CD4-positive, alpha-beta T cell treated with Interferon alpha-2 for 1 hour (primary cell): ENCODE measurements around the gene DEDD.

Source experiments
- DNase-seq, 2 donors: peaks; one replicate each; pipeline ENCODE4 v3.0.0-alpha.2; 2020 to 2022

DEDD gene

DNA sequence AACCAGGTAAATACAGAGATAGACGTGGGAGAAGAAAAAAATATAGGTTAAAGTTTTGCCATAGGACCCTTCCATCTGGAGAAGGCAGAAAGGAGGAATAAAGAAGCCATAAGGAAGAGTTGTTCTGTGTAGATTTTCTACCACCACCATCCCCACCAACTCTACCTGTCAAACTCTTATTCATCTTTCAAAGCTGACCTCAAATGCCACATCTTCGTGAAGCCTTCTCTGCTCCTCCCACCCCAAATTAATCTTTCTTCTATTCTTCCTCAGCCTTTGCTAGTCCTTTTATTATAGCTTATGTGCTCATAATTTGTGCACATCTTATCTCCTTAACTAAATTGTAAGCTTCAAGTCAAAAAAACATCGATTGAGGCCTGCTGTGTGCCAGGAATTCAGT is 41.9 kb downstream of the DEDD start:
- DNase-seq, result no peak

- DNase-seq, result no peak
Observed at GRCh38 chr1:161089938-161090337, 42.5 kb downstream of the DEDD start.

DNA sequence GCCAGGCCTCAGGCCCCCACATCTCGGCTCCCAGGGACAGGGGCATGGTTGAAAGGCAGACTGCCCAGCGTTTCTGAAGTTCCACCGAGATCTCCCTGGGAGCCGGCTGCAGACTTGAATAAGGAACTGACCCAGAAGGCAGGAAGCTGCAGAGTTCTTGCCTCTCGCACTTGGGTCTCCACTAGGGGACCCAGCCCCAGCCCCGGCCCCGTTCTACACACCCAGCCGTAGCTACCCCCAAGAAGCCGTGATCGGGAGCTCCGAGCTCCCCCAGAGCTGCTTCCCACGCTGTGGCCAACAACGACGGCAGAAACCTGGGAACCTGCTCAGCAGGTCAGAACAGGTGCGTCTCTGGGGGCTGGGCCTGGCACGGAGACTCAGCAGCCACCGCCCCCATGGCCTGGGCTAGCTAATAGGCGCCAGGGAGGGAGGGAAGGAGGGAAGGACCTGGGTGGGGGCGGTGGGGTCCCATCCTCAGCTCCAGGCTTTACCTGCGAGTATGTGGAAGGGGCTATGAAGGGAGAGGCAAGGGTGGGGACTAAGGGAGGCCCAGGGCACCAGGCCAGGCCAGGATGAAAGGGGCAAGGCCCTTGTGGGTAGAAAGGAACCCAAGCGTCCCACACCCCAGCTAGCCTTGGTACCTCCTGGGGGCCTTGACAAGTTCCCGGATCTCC is 43.1 kb downstream of the DEDD start, which contains the start of gene NECTIN4:
TSS of gene NECTIN4 (minus strand) at position 308 of the 674 bp plus-strand sequence. CDS start at position 46, 262 bp downstream.
- no peak for DNase-seq

GRCh38 chr1:161088587-161089110 is 43.8 kb downstream of the DEDD start:
- DNase-seq, result no peak

DNA sequence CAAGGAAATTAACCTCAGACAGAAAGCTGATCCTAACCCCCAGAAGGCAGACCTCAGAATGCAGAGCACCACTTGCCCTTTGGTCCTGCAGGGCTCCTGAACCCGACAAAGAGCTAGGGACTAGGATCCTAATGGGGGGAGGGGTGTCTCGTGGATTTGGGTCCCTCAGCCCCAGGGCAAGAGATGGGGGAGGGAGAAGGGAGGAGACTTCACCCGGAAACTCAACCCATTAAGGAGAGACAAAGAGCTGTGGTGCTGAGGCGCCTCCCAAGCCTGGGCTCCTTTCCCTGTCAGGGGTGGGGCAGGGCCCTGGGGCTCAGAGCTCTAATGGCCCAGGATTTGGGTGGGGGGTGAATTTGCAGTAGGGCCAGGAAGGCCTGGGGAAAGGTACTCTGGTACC is 46.0 kb downstream of the DEDD start:
- no peak for DNase-seq

- DNase-seq, result no peak
Observed at GRCh38 chr1:161085165-161085564, 47.3 kb downstream of the DEDD start.

GRCh38 chr1:161084597-161084988 is 47.9 kb downstream of the DEDD start:
- no peak for DNase-seq

- DNase-seq, result no peak
Observed at GRCh38 chr1:161083748-161084596, 48.5 kb downstream of the DEDD start.

- DNase-seq, result peak in 1 of 2 donors; percentile 77
Observed at GRCh38 chr1:161082996-161083747, 49.3 kb downstream of the DEDD start.

GRCh38 chr1:161082483-161082882 is 50.0 kb downstream of the DEDD start:
- no peak for DNase-seq

DNA sequence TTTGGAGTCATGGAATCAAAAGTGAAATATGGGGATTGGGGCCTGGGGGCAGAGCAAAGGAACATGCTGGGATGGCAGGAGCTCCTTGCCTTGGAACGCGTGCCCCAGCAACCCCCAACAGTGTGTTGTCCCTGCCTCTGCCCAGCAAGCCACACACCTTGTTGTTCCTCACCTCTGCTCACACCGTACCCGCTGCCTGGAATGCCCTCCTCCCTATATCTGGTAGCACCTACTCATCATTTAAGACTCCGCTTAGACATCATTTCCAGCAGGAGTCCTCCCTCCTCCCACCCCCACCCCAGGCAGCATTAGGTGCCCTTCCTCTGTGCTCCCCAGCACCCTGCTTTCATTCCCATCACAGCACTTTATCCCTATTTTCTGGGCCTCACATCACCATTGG is 50.9 kb downstream of the DEDD start:
- no peak for DNase-seq

GRCh38 chr1:161080441-161081405 is 51.7 kb downstream of the DEDD start:
- DNase-seq, result no peak

GRCh38 chr1:161079436-161080110 is 52.9 kb downstream of the DEDD start:
- no peak for DNase-seq

GRCh38 chr1:161077426-161077825 is 55.0 kb downstream of the DEDD start:
- DNase-seq, result no peak

GRCh38 chr1:161076410-161076809 is 56.1 kb downstream of the DEDD start:
- no peak for DNase-seq

DNA sequence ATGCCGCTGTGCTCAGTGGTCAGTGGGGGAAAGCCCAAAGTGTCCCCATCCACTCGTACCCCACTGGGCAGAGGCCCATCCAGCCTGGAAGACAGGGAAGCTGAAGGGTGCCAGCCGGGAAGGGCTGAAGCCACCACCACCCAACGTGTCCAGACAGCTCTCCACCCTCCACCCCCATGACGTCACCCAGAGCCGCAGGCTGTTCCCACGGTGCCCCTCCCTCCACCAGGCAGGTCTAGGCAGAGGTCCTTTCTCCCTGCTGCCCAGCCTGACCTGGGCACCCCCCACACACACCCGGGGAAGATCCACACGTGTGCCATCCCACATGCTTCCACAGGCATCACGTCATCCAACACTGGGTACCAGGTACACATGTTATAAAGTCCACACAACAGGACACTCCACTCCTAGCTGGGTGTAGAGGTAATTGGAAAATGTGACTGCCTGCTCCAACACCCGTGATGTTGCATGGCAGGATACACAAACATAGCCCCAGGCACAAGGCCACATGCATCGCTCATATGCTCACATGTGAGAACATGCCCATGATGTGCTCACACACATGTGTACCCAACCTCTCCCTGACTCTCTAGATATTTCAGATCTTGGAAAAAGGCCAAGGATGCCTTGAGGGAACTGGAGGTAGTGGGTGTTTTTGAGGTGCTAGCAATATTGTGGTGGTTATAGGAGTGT is 57.6 kb downstream of the DEDD start:
- no peak for DNase-seq

GRCh38 chr1:161073474-161074121 is 58.9 kb downstream of the DEDD start:
- DNase-seq, result no peak

DNA sequence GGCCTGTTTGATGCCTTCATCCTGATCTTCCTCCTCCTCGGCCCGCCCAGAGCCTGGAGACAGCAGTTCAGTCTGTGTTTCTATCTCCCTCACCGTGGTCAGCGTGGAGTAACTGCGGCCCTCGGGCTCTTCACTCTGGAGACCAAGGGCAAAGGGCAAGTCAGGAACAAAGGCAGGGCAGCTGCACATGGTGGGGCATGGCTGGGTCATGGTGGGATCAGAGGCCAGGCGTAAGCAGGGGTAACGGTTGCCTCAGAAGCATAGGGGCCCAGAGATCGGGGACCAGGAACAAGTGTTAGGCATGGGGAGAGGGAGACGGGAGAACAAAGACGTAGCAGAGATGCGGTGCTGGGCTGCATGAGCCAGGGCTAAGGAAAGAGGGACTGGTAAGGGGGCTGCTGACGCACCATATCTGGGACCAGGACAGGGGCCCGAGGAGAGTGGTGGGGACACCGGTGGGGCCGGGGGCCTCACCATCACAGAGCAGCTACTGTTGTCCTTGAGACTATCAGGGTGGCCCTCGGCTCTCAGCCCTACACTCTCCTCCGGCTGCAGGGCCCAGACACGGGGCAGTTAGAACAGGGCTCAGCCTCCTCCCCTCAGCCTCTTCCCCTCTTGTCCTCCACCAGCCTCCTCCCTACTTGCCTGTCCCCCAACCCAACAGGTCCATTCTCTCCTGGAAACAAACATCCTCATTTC is 59.6 kb downstream of the DEDD start:
- DNase-seq, result no peak

DNA sequence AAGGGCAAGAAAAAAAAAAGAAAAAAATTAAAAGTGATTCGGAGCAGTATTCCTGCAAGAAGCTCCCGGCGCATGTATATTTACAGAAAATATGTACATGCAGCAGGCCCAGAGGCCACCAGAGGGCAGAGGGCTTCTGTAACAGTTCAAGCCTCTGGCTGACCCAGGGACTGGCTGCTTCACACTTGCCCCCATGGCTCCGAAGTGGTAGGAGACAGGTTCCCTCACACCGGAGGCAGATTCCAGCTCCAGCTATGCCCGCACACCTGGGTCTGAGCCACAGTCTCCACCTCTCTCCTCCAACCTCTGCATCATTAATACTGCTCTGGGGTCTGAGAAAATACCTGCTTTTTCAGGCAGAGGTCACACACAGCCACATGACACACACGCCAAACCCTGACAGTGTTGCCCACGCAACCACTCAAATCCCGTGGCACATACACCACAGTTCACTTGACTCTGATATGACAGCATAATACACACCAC is 60.5 kb downstream of the DEDD start:
- peak; percentile 63 to 65 for DNase-seq
